Neural cell (in vitro differentiated cells): ENCODE measurements around the gene CELSR1. TPM values are rescaled to one million over a fixed set of nuclear protein-coding genes. Genes with fewer than 3 reads are reported as not detected.

ENCODE experiments used
- H2AFZ ChIP-seq: fragments of 200-600, 300-800 bp; sonication (generic), shearing (Covaris generic); 2 replicates; pipeline ENCODE4 v1.6.0; 2014; ENCODE audit warnings: low read depth, mild to moderate bottlenecking, antibody characterized with exemption, low read length, moderate library complexity
- H3F3A ChIP-seq: fragments of 200-600 bp; shearing (Covaris generic); 2 replicates; pipeline ENCODE4 v1.6.1; 2016; ENCODE audit warnings: mild to moderate bottlenecking, moderate library complexity, mixed read lengths, antibody characterized with exemption, low read length; ENCODE audit not compliant: insufficient read depth, poor library complexity, severe bottlenecking
- H3K27ac ChIP-seq: fragments of 200-600, 300-800 bp; sonication (generic), shearing (Covaris generic); 2 replicates; pipeline ENCODE4 v1.5.1; 2014; ENCODE audit warnings: mild to moderate bottlenecking, low read length, moderate library complexity
- H3K27me3 ChIP-seq: fragments of 300-800, 200-600 bp; sonication (generic), shearing (Covaris generic); 2 replicates; pipeline ENCODE4 v1.6.0; 2014; ENCODE audit warnings: mild to moderate bottlenecking, low read depth, low read length, moderate library complexity; ENCODE audit not compliant: insufficient read depth
- H3K36me3 ChIP-seq: fragments of 300-800, 200-600 bp; sonication (generic), shearing (Covaris generic); 2 replicates; pipeline ENCODE4 v1.5.1; 2014; ENCODE audit warnings: mild to moderate bottlenecking, antibody characterized with exemption, low read length, moderate library complexity; ENCODE audit not compliant: insufficient read depth
- H3K4me2 ChIP-seq: fragments of 300-800, 200-600 bp; sonication (generic), shearing (Covaris generic); 2 replicates; pipeline ENCODE4 v1.6.0; 2014; ENCODE audit warnings: mild to moderate bottlenecking, low read length
- H3K4me3 ChIP-seq: fragments of 300-800, 200-600 bp; sonication (generic), shearing (Covaris generic); 2 replicates; pipeline ENCODE4 v1.5.1; 2014; ENCODE audit warnings: mild to moderate bottlenecking, low read length, moderate library complexity
- H3K79me2 ChIP-seq: fragments of 200-600 bp; shearing (Covaris generic); replicated peaks from 2 replicates; pipeline ENCODE4 v1.6.0; 2014; ENCODE audit warnings: mild to moderate bottlenecking, low read length, moderate library complexity; ENCODE audit not compliant: insufficient read depth
- H3K9ac ChIP-seq: fragments of 300-800, 200-600 bp; sonication (generic), shearing (Covaris generic); 2 replicates; pipeline ENCODE4 v1.6.1; 2016; ENCODE audit warnings: mild to moderate bottlenecking, low read length, mixed read lengths
- H3K9me2 ChIP-seq: fragments of 200-600 bp; shearing (Covaris generic); 2 replicates; pipeline ENCODE4 v1.6.1; 2016; ENCODE audit warnings: mild to moderate bottlenecking, low read length, mixed read lengths; ENCODE audit not compliant: insufficient read depth
- H3K9me3 ChIP-seq: fragments of 200-600, 300-800 bp; sonication (generic), shearing (Covaris generic); 2 replicates; pipeline ENCODE4 v1.6.1; 2016; ENCODE audit warnings: mild to moderate bottlenecking, mixed run types, low read length, moderate library complexity, mixed read lengths
- H4K20me1 ChIP-seq: fragments of 200-600 bp; shearing (Covaris generic); 2 replicates; pipeline ENCODE4 v1.6.1; 2016; ENCODE audit warnings: mild to moderate bottlenecking, mixed run types; ENCODE audit not compliant: insufficient read depth
- EP300 ChIP-seq: fragments of 450-650 bp; conservative IDR thresholded peaks from 2 replicates; pipeline ENCODE4 v1.6.1; 2014; ENCODE audit warnings: antibody characterized with exemption, mild to moderate bottlenecking, moderate library complexity; ENCODE audit not compliant: poor library complexity, severe bottlenecking
- EZH2 ChIP-seq: fragments of 200-600, 300-800 bp; shearing (Covaris generic), sonication (generic); IDR thresholded peaks from 2 replicates; pipeline ENCODE4 v1.6.1; 2014; ENCODE audit warnings: antibody characterized with exemption, low read length, borderline replicate concordance, mild to moderate bottlenecking; ENCODE audit not compliant: insufficient read depth, poor library complexity, severe bottlenecking
- MXI1 ChIP-seq: fragments of 450-650 bp; conservative IDR thresholded peaks from 2 replicates; pipeline ENCODE4 v1.6.1; 2014; ENCODE audit warnings: antibody characterized with exemption, mild to moderate bottlenecking; ENCODE audit not compliant: poor library complexity, severe bottlenecking
- POLR2AphosphoS5 ChIP-seq: IDR thresholded peaks from 2 replicates; pipeline ENCODE4 v1.6.1; 2012
- RAD21 ChIP-seq: fragments of 450-650 bp; conservative IDR thresholded peaks from 2 replicates; pipeline ENCODE4 v1.6.1; 2014; ENCODE audit warnings: antibody characterized with exemption, mild to moderate bottlenecking, moderate library complexity
- SMC3 ChIP-seq: fragments of 450-650 bp; conservative IDR thresholded peaks from 2 replicates; pipeline ENCODE4 v1.6.1; 2014; ENCODE audit warnings: antibody characterized with exemption, mild to moderate bottlenecking, moderate library complexity; ENCODE audit not compliant: poor library complexity
- TAF1 ChIP-seq: IDR thresholded peaks from 2 replicates; pipeline ENCODE4 v1.6.1; 2012; ENCODE audit warnings: low read depth
- polyA plus RNA-seq: library from polyadenylated mRNA; depleted of rRNA; stranded (reverse); fragments of >200 nt; gene quantifications from 2 replicates; pipeline ENCODE4 v1.2.3, GENCODE V29; 2014
- TF ChIP-seq, protein P1 (sequence below): fragments of 450-650 bp; IDR thresholded peaks from 2 replicates; pipeline ENCODE4 v1.5.1; 2014; ENCODE audit warnings: antibody characterized with exemption, mild to moderate bottlenecking, moderate library complexity; ENCODE audit not compliant: poor library complexity, severe bottlenecking
- TF ChIP-seq, protein P2 (sequence below): IDR thresholded peaks from 2 replicates; pipeline ENCODE4 v1.6.1; 2012; ENCODE audit warnings: borderline replicate concordance

The CELSR1 gene
- polyA plus RNA-seq, 1 donor from 2014 or later = 0.14 TPM

DNA sequence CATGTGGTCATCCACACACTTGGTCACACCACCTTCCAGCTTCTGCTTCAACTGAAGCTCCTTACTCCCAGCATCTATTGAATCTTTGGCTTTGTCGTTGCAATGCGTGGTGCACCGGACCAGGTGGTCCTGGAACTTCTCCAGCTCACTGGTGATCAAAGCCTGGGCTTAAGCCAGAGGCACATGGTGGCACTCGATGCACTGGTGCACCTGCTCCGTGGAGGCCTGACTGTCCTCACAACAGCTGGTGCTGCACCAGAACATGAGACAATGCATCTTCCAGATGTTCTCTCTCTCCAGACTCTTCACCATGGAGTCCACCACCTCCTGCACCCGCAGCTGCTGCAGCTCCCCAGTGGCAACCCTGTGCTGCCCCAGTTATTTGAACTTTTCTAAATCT lies 56.0 kb downstream of the CELSR1 start:
- Histone ChIP-seq H3K27me3 (no peaks in the 10 kb centered on the region), H3K4me2 (no peak overlapping the region), H3K4me3 (no peak overlapping the region), H2AFZ (no peak overlapping the region), H3F3A (no peaks in the 10 kb centered on the region), H4K20me1 (no peaks in the 10 kb centered on the region), H3K36me3 (no peaks in the 10 kb centered on the region), H3K9me3 (peaks cover 4% of the 10 kb centered on the region), H3K27ac (no peak overlapping the region), H3K9ac (no peak overlapping the region), H3K9me2 (no peaks in the 10 kb centered on the region), H3K79me2 (no peaks in the 10 kb centered on the region)
- TF ChIP-seq EZH2 = no peak
- TF ChIP-seq, protein P1, sequence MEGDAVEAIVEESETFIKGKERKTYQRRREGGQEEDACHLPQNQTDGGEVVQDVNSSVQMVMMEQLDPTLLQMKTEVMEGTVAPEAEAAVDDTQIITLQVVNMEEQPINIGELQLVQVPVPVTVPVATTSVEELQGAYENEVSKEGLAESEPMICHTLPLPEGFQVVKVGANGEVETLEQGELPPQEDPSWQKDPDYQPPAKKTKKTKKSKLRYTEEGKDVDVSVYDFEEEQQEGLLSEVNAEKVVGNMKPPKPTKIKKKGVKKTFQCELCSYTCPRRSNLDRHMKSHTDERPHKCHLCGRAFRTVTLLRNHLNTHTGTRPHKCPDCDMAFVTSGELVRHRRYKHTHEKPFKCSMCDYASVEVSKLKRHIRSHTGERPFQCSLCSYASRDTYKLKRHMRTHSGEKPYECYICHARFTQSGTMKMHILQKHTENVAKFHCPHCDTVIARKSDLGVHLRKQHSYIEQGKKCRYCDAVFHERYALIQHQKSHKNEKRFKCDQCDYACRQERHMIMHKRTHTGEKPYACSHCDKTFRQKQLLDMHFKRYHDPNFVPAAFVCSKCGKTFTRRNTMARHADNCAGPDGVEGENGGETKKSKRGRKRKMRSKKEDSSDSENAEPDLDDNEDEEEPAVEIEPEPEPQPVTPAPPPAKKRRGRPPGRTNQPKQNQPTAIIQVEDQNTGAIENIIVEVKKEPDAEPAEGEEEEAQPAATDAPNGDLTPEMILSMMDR = no peak
- no peak for TF ChIP-seq MXI1
- no peak for TF ChIP-seq RAD21

DNA sequence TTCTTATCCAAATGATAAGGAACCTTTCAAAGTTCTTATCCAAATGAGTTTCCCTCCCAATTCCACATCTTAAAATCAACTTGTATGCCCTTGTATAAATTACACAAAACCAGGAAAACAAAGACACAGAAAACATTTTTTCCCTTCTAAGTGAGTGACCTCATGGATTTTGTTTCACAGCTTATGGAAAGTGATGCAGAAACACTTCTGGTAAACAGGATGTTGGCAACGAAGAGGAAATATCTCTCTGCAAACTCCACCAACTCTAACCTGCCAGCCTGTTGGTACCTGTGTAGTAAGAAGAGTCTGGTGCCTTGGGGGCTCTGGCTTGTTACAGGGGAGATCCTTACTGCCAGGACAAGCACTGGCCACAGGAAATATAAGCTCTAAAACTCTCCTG lies 57.0 kb downstream of the CELSR1 start:
- no peaks in the 10 kb centered on the region for H4K20me1 ChIP-seq
- no peak for TF ChIP-seq SMC3
- TF ChIP-seq RAD21 = no peak
- no peak for TF ChIP-seq MXI1
- TF ChIP-seq TAF1 = no peak
- no peak for TF ChIP-seq POLR2AphosphoS5
- TF ChIP-seq, protein P2, sequence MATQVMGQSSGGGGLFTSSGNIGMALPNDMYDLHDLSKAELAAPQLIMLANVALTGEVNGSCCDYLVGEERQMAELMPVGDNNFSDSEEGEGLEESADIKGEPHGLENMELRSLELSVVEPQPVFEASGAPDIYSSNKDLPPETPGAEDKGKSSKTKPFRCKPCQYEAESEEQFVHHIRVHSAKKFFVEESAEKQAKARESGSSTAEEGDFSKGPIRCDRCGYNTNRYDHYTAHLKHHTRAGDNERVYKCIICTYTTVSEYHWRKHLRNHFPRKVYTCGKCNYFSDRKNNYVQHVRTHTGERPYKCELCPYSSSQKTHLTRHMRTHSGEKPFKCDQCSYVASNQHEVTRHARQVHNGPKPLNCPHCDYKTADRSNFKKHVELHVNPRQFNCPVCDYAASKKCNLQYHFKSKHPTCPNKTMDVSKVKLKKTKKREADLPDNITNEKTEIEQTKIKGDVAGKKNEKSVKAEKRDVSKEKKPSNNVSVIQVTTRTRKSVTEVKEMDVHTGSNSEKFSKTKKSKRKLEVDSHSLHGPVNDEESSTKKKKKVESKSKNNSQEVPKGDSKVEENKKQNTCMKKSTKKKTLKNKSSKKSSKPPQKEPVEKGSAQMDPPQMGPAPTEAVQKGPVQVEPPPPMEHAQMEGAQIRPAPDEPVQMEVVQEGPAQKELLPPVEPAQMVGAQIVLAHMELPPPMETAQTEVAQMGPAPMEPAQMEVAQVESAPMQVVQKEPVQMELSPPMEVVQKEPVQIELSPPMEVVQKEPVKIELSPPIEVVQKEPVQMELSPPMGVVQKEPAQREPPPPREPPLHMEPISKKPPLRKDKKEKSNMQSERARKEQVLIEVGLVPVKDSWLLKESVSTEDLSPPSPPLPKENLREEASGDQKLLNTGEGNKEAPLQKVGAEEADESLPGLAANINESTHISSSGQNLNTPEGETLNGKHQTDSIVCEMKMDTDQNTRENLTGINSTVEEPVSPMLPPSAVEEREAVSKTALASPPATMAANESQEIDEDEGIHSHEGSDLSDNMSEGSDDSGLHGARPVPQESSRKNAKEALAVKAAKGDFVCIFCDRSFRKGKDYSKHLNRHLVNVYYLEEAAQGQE = no peak
- TF ChIP-seq EZH2 = no peak
- TF ChIP-seq, protein P1 = no peak
- TF ChIP-seq EP300 = no peak
- H2AFZ ChIP-seq = no peak overlapping the region
- H3K9ac ChIP-seq = no peak overlapping the region
- no peak overlapping the region for H3K27ac ChIP-seq
- no peak overlapping the region for H3K4me3 ChIP-seq
- no peaks in the 10 kb centered on the region for H3K27me3 ChIP-seq
- peaks cover 4% of the 10 kb centered on the region for H3K9me3 ChIP-seq
- H3K4me2 ChIP-seq = no peak overlapping the region
- H3K79me2 ChIP-seq = no peaks in the 10 kb centered on the region
- no peaks in the 10 kb centered on the region for H3K36me3 ChIP-seq
- H3K9me2 ChIP-seq = no peaks in the 10 kb centered on the region
- H3F3A ChIP-seq = no peaks in the 10 kb centered on the region
